SU-DHL-6 (cell line): ENCODE measurements around the gene ZSWIM5.

Experiments
- EZH2phosphoT487 ChIP-seq: fragments of 200-600 bp; sonication (generic), shearing (Covaris generic); conservative IDR thresholded peaks from 2 replicates; pipeline ENCODE4 v1.6.1; 2018; ENCODE audit warnings: mild to moderate bottlenecking, antibody characterized with exemption, low read length, moderate library complexity, mixed read lengths
- TF ChIP-seq, protein P1 (sequence below): fragments of 200-600 bp; sonication (generic); IDR thresholded peaks from one replicate; pipeline ENCODE4 v1.5.1; 2017; ENCODE audit warnings: antibody characterized with exemption, mild to moderate bottlenecking, low read length, moderate library complexity; ENCODE audit not compliant: insufficient read depth, poor library complexity, severe bottlenecking

DNA sequence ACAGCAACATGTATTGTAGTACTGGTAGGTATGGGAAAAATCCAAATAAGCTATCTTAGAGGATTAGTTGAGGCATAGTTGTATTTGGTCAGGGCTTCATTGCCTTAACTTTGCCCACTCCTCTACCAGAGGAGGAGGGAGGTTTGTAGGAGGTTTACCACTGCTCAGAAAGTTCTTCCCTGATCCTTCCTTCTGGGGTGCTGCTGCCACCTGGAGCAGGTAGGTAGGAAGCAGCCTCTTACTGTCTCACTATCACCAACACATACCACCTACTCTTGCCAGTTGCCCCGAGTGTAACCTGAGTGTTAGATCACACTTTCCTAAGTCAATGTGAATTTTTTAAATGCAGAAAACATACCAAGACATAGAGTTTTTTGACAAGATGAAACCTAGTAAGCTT is 24.1 kb upstream of the ZSWIM5 start:
- TF ChIP-seq, protein P1, sequence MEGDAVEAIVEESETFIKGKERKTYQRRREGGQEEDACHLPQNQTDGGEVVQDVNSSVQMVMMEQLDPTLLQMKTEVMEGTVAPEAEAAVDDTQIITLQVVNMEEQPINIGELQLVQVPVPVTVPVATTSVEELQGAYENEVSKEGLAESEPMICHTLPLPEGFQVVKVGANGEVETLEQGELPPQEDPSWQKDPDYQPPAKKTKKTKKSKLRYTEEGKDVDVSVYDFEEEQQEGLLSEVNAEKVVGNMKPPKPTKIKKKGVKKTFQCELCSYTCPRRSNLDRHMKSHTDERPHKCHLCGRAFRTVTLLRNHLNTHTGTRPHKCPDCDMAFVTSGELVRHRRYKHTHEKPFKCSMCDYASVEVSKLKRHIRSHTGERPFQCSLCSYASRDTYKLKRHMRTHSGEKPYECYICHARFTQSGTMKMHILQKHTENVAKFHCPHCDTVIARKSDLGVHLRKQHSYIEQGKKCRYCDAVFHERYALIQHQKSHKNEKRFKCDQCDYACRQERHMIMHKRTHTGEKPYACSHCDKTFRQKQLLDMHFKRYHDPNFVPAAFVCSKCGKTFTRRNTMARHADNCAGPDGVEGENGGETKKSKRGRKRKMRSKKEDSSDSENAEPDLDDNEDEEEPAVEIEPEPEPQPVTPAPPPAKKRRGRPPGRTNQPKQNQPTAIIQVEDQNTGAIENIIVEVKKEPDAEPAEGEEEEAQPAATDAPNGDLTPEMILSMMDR = no peak
- TF ChIP-seq EZH2phosphoT487 = no peak
